Testis (tissue), 3 donors: ENCODE results near the gene PLVAP. TPM values are rescaled to one million over a fixed set of nuclear protein-coding genes. Genes with fewer than 3 reads are reported as not detected.

Experiments
- DNase-seq: peaks from one replicate; pipeline ENCODE4 v3.0.0-alpha.2; 2019
- H3K27ac ChIP-seq, 2 donors: fragments of 200-600 bp; sonication (generic); one replicate each; pipeline ENCODE4 v1.5.1; 2019
- H3K27me3 ChIP-seq: fragments of 200-600 bp; sonication (generic); one replicate; pipeline ENCODE4 v1.5.1; 2019
- H3K36me3 ChIP-seq: fragments of 200-600 bp; sonication (generic); one replicate; pipeline ENCODE4 v1.5.1; 2017; ENCODE audit warnings: low read depth; ENCODE audit errors: missing control alignments
- H3K4me1 ChIP-seq: fragments of 200-600 bp; sonication (generic); one replicate; pipeline ENCODE4 v1.5.1; 2019
- H3K4me3 ChIP-seq, 2 donors: fragments of 200-600 bp; sonication (generic); one replicate each; pipeline ENCODE4 v1.5.1; 2017 to 2019
- H3K9me3 ChIP-seq: fragments of 200-600 bp; sonication (generic); one replicate; pipeline ENCODE4 v1.5.1; 2017
- POLR2A ChIP-seq: fragments of 450-650 bp; IDR thresholded peaks from one replicate; pipeline ENCODE4 v1.6.1; 2017; ENCODE audit warnings: antibody characterized with exemption, mild to moderate bottlenecking, moderate library complexity
- WGBS, 2 donors: methylation state at CpG; one replicate each; pipeline ENCODE4 v1.1.5; 2018; 5-methylcytosine and 5-hydroxymethylcytosine counted together
- intact Hi-C: fragments of 100-400 bp; cut with DNase I; formaldehyde crosslinking; loops from one replicate; pipeline ENCODE4 v1.15.1; 2023; ENCODE audit warnings: low total_unique reads
- polyA plus RNA-seq: library from polyadenylated mRNA; stranded (reverse); fragments of 350-450 nt; fragmentation: Illumina TruSeq; extraction: RNeasy Lipid Tissue Mini Kit (QIAGEN cat#74804); gene quantifications from one replicate; pipeline ENCODE4 v1.2.3, GENCODE V29; 2014; ENCODE audit warnings: low read depth, low replicate concordance; ENCODE audit not compliant: insufficient read depth
- total RNA-seq, 2 donors: library from RNA; depleted of rRNA; stranded (reverse); fragments of >200 nt; gene quantifications; one replicate each; pipeline ENCODE4 v1.2.3, GENCODE V29; 2016
- TF ChIP-seq, protein P1 (sequence below), 3 experiments: fragments of 450-650 bp in 2 of 3; fragments of 200-600 bp in 1 of 3; sonication (generic) in 1 of 3; IDR thresholded peaks; one replicate each; pipeline ENCODE4 v1.5.1; 2016 to 2019; ENCODE audit warnings: antibody characterized with exemption in 3 of 3, mild to moderate bottlenecking in 2 of 3, moderate library complexity in 1 of 3

PLVAP gene
- total and polyA plus RNA-seq, 3 donors from 2014 or later, result 3.4 to 20.5 (median 4.4) TPM

DNA sequence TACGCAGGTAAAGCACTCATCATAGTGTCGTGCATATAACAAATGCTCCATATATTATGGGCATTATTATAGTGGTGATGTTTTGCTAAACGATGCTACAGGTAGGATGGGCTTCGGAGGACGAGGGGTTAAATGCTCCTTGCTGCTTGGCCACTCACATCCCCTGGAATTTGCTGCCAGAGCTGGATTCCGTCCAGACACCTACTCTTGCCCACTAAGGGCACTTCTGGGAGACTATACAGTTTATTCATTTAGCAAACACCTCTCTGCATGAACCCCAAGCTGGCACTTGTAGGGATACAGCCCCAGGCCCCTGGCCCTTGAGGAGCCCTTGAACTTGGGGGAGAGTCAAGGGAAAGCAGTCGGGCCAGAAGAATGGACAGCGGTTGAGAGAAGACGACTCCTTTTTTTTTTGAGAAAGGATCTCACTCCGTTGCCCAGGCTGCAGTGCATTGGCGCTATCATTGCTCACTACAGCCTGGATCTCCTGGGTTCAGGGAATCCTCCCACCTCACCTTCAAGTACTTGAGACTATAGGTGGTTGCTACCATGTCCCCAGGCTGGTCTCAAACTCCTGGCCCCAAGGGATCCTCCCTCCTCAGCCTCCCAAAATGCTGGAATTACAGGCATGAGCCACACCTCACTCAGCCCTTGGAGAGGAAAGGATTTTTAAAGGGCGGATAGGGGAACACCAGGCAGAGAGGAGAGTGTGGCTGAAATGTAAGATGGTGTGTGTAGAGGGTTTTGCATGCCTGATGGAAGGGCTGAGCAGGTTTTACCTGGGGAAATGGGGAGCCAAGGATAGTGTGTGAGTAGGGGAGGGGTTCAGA lies 72.5 kb downstream of the PLVAP start:
- no peaks in the 10 kb centered on the region for H3K27me3 ChIP-seq
- H3K4me3 ChIP-seq, result no peak overlapping the region
- intact Hi-C loops, result no loop called here
- 39 to 45% methylated on average over 12 of the region's 12 CpGs for WGBS, 2 donors
- H3K9me3 ChIP-seq, result no peaks in the 10 kb centered on the region
- no peaks in the 10 kb centered on the region for H3K36me3 ChIP-seq
- H3K27ac ChIP-seq, result peak overlapping the region in 1 of 2 donors; percentile 84
- peaks cover 36% of the 10 kb centered on the region for H3K4me1 ChIP-seq
- TF ChIP-seq, protein P1, sequence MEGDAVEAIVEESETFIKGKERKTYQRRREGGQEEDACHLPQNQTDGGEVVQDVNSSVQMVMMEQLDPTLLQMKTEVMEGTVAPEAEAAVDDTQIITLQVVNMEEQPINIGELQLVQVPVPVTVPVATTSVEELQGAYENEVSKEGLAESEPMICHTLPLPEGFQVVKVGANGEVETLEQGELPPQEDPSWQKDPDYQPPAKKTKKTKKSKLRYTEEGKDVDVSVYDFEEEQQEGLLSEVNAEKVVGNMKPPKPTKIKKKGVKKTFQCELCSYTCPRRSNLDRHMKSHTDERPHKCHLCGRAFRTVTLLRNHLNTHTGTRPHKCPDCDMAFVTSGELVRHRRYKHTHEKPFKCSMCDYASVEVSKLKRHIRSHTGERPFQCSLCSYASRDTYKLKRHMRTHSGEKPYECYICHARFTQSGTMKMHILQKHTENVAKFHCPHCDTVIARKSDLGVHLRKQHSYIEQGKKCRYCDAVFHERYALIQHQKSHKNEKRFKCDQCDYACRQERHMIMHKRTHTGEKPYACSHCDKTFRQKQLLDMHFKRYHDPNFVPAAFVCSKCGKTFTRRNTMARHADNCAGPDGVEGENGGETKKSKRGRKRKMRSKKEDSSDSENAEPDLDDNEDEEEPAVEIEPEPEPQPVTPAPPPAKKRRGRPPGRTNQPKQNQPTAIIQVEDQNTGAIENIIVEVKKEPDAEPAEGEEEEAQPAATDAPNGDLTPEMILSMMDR (IDR thresholded peaks at IDR 0.05), result no peak
- no peak for TF ChIP-seq POLR2A
- DNase-seq, result no peak

DNA sequence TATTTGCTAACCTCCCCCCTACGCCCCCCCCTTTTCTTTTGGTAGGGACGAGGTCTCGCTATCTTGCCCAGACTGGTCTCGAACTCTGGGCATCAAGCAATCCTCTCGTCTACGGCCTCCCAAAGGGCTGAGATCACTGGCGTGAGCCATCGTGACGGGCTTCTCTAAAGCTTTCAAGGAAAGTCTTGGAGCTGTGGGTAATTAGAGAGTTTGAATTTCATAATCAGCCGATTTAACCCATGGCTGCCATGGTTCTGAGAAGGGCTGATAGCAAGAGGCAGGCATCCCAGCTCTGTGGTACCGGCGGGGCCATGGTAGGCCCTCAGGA lies 73.2 kb downstream of the PLVAP start:
- DNase-seq, result no peak
- Histone ChIP-seq H3K27ac (no peak overlapping the region), H3K27me3 (no peaks in the 10 kb centered on the region), H3K36me3 (no peaks in the 10 kb centered on the region), H3K4me1 (peaks cover 36% of the 10 kb centered on the region), H3K9me3 (no peaks in the 10 kb centered on the region), H3K4me3 (no peak overlapping the region)
- TF ChIP-seq, protein P1 (IDR thresholded peaks at IDR 0.05), result no peak
- TF ChIP-seq POLR2A, result no peak
- intact Hi-C loops, result no loop called here
- 42 to 50% methylated on average over 12 of the region's 12 CpGs for WGBS, 2 donors

GRCh38 chr19:17303167-17303939 lies 73.8 kb downstream of the PLVAP start, which contains the start of gene ABHD8:
Gene ABHD8, minus strand, starts transcription at chr19:17303425. Its CDS starts 1,809 bp downstream, at chr19:17301616.
- TF ChIP-seq POLR2A, result no peak
- TF ChIP-seq, protein P1 (IDR thresholded peaks at IDR 0.05), result peak; percentile 71 to 78 (median 75)
- intact Hi-C loops, result no loop called here
- H3K4me3 ChIP-seq, result peak within 1 kb of the TSS; percentile 69 to 83
- no peaks in the 10 kb centered on the region for H3K27me3 ChIP-seq
- 2 to 5% methylated on average over 20 to 41 of the region's 52 CpGs for WGBS, 2 donors
- H3K36me3 ChIP-seq, result no peaks in the 10 kb centered on the region
- H3K27ac ChIP-seq, result peak within 1 kb of the TSS; percentile 55 to 76
- peaks cover 36% of the 10 kb centered on the region for H3K4me1 ChIP-seq
- H3K9me3 ChIP-seq, result no peaks in the 10 kb centered on the region
- peak; percentile 97 for DNase-seq

DNA sequence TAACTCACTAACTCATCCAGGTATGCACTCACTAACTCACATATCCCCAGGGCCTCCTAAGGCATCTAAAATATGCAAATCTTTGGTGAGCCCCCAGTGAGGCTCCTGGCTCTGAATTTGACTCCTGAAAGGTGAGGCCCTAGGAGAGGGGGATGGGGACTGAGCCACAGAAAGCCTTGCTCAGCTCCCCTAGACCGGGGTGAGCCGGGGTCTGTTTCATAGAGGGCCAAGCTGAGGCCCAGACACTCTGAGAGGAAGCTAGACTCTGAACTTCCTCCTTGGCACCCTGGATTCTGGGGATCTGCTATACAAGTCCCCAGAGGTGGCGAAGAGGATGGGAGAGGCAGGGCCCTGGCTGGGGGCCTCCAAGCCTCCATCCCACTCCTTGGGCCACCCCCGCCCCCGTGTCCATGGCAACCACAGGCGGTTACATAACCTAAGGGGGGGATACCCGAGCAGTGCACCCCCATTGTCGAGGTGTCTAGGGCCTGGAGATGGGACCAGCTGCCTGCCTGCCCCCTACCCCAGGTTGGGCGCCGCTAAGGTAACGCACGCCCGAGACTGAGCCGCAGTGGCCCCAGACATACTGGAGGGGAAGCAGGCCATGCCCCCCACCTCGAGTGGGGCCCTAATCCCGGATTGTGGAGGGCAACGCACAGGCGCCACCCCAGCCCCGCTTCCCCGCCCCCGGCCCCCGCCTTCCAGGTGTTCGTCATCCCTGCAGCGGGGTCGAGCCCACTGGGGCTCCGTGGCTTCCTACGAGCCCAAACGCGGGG lies 74.6 kb downstream of the PLVAP start:
- Histone ChIP-seq H3K36me3 (no peaks in the 10 kb centered on the region), H3K4me3 (peak overlapping the region; percentile 69 to 83), H3K27me3 (no peaks in the 10 kb centered on the region), H3K9me3 (no peaks in the 10 kb centered on the region), H3K27ac (peak overlapping the region; percentile 55 to 76), H3K4me1 (peaks cover 36% of the 10 kb centered on the region)
- WGBS, 2 donors, result 6% methylated on average over 28 of the region's 29 CpGs; no CpG with 5 or more reads in 1 of the 2 donors
- TF ChIP-seq, protein P1 (IDR thresholded peaks at IDR 0.05), result no peak
- no peak for TF ChIP-seq POLR2A
- no peak for DNase-seq
- intact Hi-C loops, result no loop called here

Other genes with a start within 250 kb of the PLVAP start
- gene USE1, start 162.0 kb downstream of the PLVAP start, total RNA-seq, result 10 to 100 TPM; 15.8 to 23.8 TPM
- gene USE1, start 162.0 kb downstream of the PLVAP start, polyA plus RNA-seq, result 33.3 TPM
- 10 to 100 TPM in 1 of 2 donors, 1 to 10 TPM in 1; 6.6 to 13.9 TPM for gene OCEL1, start 151.1 kb downstream of the PLVAP start, total RNA-seq
- gene OCEL1, start 151.1 kb downstream of the PLVAP start, polyA plus RNA-seq, result 17.5 TPM
- 10 to 100 TPM; 63.1 to 71.8 TPM for gene NR2F6, start 131.4 kb downstream of the PLVAP start, total RNA-seq
- 20.4 TPM for gene NR2F6, start 131.4 kb downstream of the PLVAP start, polyA plus RNA-seq
- gene USHBP1, start 112.6 kb downstream of the PLVAP start, total RNA-seq, result 1 to 10 TPM; 2.0 to 5.6 TPM
- 2.6 TPM for gene USHBP1, start 112.6 kb downstream of the PLVAP start, polyA plus RNA-seq
- 10 to 100 TPM; 93.2 to 95.4 TPM for gene BABAM1, start 109.9 kb downstream of the PLVAP start, total RNA-seq
- gene BABAM1, start 109.9 kb downstream of the PLVAP start, polyA plus RNA-seq, result 110 TPM
- 1 to 10 TPM; 3.1 to 5.3 TPM for gene ANKLE1, start 95.4 kb downstream of the PLVAP start, total RNA-seq
- gene ANKLE1, start 95.4 kb downstream of the PLVAP start, polyA plus RNA-seq, result 0.45 TPM
- 10 to 100 TPM; 27.1 to 49.1 TPM for gene ABHD8, start 73.9 kb downstream of the PLVAP start, total RNA-seq
- 70.7 TPM for gene ABHD8, start 73.9 kb downstream of the PLVAP start, polyA plus RNA-seq
- gene MRPL34, start 71.5 kb downstream of the PLVAP start, total RNA-seq, result 100 to 1,000 TPM; 180 to 206 TPM
- 126 TPM for gene MRPL34, start 71.5 kb downstream of the PLVAP start, polyA plus RNA-seq
- 10 to 100 TPM; 46.4 to 55.5 TPM for gene DDA1, start 67.8 kb downstream of the PLVAP start, total RNA-seq
- 123 TPM for gene DDA1, start 67.8 kb downstream of the PLVAP start, polyA plus RNA-seq
- 10 to 100 TPM; 17.5 to 19.2 TPM for gene ANO8, start 42.5 kb downstream of the PLVAP start, total RNA-seq
- 4.5 TPM for gene ANO8, start 42.5 kb downstream of the PLVAP start, polyA plus RNA-seq
- gene GTPBP3, start 39.8 kb downstream of the PLVAP start, total RNA-seq, result 10 to 100 TPM; 21.6 to 22.9 TPM
- 9.7 TPM for gene GTPBP3, start 39.8 kb downstream of the PLVAP start, polyA plus RNA-seq
- gene CCDC194, start 16.9 kb upstream of the PLVAP start, total RNA-seq, result 1 to 10 TPM in 1 of 2 donors, not detected in 1; 1.3 TPM
- gene CCDC194, start 16.9 kb upstream of the PLVAP start, polyA plus RNA-seq, result 0.45 TPM
- 10 to 100 TPM; 37.4 to 64.4 TPM for gene BST2, start 28.3 kb upstream of the PLVAP start, total RNA-seq
- gene BST2, start 28.3 kb upstream of the PLVAP start, polyA plus RNA-seq, result 71.4 TPM
- gene MVB12A, start 42.7 kb upstream of the PLVAP start, total RNA-seq, result 10 to 100 TPM; 44.0 to 48.3 TPM
- gene MVB12A, start 42.7 kb upstream of the PLVAP start, polyA plus RNA-seq, result 28.6 TPM
- gene TMEM221, start 71.3 kb upstream of the PLVAP start, total RNA-seq, result 1 to 10 TPM in 1 of 2 donors, under 1 TPM in 1; 0.68 to 2.6 TPM
- gene TMEM221, start 71.3 kb upstream of the PLVAP start, polyA plus RNA-seq, result 1.4 TPM
- gene NXNL1, start 83.6 kb upstream of the PLVAP start, total RNA-seq, result under 1 TPM in 1 of 2 donors, not detected in 1; 0.87 TPM
- not detected for gene NXNL1, start 83.6 kb upstream of the PLVAP start, polyA plus RNA-seq
- gene SLC27A1, start 93.2 kb upstream of the PLVAP start, total RNA-seq, result 100 to 1,000 TPM in 1 of 2 donors, 10 to 100 TPM in 1; 92.8 to 105 TPM
- gene SLC27A1, start 93.2 kb upstream of the PLVAP start, polyA plus RNA-seq, result 25.9 TPM
- gene PGLS, start 134.3 kb upstream of the PLVAP start, total RNA-seq, result 10 to 100 TPM; 77.7 to 82.9 TPM
- 44.3 TPM for gene PGLS, start 134.3 kb upstream of the PLVAP start, polyA plus RNA-seq
- gene COLGALT1, start 178.3 kb upstream of the PLVAP start, total RNA-seq, result 10 to 100 TPM; 70.3 to 94.5 TPM
- 52.0 TPM for gene COLGALT1, start 178.3 kb upstream of the PLVAP start, polyA plus RNA-seq